Measurements from ENCODE around the gene CECR2.

CECR2 gene

DNA sequence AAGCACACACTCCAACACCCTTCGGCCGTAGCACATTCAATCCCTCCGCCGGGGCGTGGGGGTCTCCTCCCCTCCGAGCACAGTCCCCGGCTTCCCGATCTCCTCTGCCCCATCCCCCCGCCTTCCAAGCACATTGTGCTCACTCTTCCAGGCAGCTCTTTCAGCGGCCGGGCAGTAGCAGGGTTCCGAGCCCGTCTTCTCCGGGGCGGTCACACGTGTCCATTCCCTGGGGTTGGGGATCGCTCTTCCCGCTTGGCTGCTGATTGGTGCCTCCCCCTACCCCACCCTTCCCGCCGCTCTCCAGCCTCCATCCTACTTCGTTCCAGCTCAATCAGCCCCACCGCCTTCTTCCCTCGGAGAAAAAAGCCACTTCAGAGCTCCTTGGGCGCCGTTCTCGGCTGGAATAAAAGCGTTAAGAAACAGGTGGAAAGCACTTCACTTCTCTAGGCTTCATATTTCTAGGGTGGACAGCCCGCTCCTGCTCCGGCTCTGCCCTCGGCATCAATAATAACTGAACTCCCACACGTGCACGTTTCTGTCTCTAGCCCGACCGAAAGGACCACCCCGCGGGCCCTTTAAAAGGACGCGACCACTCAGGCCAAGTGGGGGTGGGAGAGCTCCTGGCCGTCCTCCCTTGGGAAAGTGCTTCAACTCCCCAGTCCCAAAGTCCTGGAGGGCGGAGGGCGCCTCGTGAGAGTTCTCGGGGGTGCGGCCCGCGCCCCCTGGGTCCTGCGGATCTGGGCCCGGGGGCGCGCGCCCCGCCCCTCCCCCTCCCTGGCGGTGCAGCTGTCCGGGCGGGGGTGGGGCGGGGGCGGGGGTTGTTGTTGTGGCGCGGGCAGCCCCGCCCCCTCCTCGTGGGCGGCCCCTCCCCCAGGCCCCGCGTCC, 464 bp upstream of the CECR2 start:
- DNase-seq = no peak

DNA sequence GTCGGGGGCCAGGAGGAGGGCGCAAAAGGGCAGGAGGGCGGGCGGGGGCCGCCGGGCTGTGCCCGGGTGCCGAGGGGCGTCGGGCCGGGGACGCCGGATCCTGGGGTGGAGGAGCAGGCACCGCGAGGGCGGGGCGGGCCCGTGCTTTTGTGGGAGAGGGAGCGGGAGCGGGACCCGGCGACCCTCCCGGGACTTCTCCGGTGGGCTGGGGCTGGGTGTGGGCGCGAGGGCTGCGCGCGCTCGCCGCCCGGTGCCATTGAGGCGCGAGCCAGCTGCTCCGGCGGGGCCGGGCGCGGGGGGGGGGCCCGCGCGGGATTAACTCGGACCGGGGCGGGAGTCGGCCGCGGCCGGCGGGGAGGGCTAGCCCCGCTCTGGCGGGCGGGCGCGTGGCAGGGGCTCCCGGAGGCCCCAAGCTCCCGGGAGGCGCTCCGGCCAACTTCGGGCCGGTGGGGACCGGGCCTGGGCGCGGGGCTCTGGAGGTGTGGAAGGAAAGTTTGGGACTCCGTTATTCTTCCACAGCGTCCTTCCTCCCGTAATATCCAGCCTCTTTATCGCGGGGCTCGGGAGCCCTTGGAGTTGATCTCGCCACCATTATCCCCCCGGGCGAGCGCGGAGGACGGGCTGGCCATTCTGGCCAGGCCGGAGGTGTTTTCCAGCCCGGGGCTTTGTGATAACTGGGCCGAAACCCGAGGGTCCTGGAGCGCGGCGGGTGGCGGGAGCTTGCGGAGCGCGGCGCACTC, 936 bp downstream of the CECR2 start:
- no peak for DNase-seq

DNA sequence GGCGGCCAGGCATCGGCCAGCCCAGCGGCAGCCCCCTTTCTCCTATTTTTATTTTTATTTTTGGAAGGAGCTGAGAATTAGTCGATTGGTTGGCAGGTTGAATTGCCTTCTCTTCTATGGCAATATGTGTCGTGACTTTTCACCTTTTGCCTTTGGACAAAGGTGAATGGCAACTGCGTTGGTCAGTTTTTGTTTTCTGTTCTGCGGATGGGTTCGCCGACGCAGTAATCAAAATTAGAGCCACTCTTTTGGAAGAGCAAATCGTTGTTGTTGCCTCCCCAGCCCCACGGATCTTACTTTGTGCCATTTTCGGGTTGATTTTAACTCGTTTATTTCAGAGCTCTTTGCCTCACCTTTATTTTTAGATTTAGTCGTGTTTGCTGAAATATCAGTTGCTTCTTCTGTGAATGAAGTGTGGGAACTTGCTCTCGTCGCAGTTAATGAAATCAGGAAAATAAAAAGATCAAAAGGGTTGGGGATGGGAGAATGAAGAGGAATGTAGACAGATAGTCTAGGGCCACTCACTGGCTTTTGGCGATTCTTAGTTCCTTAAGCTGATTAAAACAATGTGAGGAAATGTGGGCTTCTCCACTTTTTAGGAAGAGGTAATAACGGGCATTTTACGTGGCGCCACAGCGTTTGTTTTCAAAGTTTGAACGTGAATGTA, 1.6 kb downstream of the CECR2 start:
- DNase-seq = no peak

DNA sequence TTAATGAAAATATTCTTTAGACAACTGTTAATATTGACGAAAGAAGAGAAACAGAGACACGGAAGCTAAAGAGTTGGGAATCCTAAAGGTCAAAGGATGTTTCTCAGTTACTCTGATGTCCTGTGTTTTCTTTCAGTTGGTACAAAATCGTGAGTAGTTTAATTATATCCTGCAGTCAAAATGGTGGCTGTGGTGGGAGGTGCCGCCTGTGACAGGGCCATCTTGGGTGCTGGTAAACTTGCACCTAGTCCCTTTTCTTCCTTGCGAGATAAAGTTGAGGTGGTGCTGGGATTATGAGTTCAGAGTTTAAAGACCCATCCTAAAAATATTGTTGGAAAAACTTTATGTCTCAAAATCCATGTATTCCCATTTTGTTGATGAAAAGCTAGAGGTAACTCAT, 2.2 kb downstream of the CECR2 start:
- DNase-seq = no peak

DNA sequence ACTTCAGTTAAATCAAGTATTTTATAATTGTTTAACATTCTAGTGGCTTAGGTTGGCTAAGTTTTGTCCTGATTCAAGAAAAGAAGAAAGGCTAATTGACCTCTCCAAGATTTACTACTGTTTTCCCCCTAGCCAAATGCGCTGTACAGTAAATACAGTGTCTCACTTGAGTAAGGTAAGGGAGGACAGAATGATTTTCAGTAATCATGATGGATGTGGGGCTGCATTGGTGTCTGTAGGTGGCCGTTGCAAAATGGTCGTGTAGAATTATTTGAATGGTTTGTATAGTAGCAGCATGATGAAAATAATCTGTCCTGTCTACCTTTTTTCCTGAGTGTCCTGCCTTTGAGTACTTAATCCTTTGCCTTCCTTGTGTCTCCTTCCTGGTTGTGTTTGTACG, 4.6 kb downstream of the CECR2 start:
- no peak for DNase-seq

DNA sequence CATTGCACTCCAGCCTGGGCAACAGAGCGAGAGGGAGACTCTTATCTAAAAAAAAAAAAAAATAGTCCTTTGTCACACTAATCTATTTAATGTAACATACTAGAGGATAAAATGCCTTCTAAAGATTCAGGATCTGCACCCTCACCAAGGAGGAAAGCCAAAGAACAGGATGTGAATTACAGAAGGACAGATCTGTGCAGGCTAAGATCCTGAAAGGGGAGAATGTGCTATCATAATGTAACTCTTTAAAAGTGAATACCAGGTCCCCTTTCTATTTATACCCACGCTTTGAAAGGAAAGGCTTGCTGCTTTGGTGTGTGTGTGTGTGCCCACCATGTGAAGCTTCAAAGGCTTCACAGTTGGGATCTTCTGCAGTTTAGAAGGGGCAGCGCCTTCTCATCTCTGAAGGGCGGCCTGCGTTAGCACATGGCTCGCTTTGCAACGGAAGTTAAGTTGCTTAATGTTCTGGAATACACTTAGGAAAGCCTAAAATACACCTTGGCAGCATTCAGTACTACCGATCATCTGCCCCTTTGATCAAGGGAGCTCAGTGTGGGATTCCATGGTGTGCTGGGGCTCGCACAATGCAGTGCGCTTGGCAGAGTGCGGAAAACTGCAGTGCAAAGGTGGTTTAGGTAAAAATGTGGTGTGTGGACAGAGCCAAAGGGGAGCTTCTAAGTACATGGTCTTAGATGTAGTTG, 6.8 kb downstream of the CECR2 start:
- DNase-seq = no peak

DNA sequence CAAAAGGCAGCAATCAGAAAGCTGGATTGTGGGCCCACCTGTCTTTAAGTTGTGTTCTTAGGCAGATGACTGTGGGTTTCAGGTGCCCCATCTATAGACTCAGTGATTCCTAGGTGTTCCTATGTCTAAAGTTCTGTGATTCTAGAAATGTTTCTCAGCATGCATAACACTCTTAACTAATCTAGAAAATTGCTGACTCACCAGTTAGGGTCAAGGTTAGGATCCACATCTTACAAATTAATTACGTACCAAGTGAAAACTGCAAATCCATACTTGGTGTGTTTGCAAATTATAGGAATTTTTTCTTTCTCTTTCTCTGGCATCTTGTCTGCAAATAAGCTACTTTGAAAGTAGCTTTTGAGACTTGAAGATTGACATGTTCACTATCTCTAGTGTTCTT, 7.7 kb downstream of the CECR2 start:
- DNase-seq = no peak

DNA sequence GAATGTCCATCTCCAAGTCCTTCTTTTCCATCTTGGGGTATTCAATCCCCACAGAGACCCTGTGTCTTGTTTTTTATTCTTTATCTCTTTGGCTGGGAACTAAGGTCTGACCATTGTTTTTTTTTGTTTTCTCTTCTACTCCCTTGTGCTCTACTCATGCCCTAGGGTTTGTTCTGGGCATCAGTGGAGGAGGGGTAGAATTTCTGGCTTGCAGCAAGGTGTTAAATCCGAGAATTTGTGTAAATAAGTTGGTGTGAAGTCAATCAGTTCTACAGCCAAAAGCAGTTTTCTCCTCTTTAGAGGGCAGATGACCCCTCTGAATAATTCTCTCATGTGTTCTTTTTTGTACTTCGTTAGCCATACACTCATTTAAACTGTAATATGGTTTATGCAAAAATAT, 10.7 kb downstream of the CECR2 start:
- no peak for DNase-seq

DNA sequence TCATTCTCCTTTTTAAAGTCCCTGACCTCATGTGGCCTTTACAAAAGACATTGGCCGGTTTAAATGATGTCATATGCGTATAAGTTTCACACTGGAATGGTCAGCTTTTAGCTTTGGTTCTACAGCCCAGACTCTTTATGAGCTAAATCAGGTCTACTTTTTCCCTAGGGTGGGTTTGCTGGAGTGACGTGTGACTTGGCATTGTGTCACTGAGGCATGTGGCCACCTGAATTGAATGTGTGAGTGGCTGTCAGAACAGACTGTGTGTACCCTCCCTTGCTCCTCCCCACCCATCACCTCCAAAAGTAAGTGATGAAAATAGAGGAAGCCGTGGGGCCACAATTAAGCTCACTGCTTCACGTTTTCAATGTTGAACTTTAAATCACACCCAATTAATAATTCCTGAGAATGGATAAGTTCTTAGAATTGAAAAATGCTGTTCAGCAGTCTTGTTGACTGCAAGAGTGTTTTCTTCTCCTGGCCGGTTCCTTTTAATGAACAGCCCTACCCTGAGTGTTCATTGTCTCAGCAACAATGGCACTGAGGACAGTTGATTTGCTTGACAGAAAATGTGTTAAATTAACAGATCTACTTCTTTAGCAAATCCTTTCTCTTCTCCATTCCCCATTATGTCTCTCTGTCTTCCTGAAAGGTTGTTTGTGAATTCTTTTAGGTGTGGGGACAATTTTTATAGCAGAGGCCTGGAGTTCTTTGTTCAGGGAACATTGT, 11.3 kb downstream of the CECR2 start:
- DNase-seq = no peak

DNA sequence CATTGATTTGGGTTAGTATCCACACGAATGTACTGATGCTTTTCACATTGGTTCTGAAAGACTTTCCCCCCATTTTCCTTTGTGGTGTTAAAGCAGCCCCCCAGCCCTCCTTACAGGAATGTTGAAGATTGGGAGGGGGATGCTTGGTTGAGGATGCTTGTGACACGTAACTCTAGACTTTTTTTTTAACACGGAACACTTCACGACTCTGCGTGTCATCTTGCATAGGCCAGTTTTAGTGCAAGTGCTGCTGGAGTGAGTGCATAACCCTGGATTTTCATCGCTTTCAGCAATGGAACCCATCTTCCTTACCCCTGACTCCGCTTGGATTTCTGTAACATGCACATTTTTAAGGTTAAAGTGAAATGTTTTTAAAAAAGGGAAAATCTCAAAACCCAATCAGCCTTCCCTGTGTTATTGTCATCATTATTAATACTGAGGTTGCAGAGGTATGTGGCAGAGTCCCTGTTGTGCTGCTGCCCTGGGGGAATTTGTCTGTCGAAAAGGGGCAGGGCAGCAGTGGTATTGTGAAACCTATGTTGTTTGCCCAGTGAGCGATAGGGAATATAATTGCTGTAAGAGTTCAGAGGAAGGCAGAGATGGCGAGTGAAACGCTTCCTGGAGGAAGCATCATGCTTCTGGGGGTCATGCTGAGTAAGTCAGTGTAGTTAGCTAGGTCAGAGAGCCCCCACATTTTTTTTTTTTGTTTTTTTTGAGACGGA, 12.1 kb downstream of the CECR2 start:
- no peak for DNase-seq

DNA sequence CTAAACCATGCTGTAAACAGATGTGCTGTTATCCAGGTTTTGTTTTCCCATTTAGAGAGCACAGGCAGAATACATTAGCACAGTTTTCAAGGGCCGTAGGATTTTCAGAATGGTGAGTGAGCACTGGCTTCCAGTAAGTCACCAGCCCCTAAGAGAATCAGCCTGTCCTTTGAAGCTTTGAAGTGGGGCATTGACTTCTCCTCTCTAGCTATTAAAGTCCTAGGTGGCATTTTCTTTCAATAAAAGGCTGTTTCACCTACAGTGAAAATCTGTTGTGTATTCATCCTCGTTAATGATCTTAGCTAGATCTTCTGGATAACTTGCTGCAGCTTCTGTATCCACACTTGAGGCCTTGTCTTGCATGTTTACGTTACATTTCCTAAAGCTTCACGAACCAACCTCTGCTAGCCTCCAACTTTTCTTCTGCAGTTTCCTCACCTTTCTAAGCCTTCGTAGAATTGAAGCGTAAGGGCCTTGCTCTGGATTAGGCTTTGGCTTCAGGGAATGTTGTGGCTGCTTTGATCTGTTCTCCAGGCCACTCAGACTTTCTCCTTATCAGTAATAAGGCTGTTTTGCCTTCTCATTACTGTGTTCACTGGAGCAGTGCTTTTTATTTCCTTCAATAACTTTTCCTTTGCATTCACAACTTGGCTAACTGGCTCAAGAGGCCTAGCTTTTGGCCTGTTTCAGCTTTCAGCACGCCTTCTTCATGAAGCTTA, 15.5 kb downstream of the CECR2 start:
- DNase-seq = no peak

DNA sequence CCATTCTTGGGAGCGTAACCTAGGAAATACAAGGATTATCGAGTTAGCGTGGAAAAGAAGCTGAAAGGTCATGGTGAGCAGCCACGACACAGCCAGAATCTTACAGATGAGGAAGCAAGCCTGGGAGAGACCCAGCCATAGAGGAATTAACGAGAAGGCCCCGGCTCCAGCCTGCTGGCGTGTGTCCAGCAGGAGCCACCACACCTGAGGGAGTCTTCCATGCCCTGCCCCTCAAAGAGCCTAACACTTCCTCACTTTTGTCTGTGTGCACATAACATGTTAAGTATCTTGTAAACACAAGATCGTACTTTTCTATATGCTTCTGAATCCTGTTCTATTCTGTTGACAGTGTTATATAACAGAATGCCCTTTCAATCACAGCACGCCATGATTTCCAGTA, 18.1 kb downstream of the CECR2 start:
- DNase-seq = no peak

DNA sequence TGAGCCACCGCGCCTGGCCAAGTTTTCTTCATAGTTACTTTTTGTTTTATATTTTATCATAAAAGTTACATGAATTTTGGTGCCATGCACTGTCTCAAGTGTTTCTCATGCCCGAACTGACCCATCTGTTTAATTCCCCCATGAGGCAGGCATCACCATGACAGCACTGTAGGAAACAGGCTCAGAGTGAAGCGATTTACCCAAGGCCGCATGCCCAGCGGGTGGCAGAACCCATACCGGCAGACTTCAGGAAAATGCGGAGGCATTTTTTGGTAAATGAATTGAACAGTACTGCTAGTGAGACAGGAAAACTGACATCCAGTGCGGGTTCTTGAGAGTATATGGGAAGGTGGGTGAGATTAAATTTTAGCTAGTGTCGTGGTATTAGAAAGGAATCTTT, 19.0 kb downstream of the CECR2 start:
- DNase-seq = no peak

DNA sequence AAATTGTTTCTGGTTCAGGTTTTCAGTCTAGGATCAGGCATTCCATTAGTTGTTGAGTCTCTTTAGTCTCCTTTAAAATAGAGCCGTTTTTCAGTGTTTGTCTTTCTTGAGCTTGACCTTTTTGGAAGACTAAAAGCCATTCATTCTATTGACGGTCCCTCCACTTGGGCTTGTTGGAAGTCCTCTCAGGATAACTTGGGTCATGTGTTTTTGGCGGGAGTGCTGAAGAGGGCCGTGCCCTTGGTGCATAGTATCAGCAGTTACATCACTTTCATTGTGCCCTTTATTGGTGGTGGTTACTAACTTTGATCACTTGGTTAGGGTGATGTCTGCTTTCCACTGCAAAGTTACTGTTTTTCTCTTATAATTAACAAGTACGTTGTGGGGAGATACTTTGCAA, 20.8 kb downstream of the CECR2 start:
- no peak for DNase-seq

DNA sequence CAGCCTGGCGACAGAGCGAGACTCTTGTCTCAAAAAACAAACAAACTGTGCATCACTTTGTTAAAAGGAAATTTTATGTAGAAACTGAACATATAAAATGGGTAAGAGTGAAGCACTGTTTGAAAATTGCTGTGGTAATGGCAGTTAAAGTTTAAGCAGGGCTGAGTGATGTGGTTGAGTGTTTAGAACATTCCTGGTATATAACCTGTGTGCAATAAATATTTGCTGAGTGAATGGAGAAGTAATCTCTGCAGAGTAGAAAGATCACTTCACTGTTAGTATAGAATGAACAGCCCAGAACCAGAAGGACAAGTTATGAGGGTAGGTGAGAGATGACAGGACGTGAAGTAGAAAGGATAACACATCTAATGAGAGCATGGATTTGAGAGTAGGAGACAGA, 27.3 kb downstream of the CECR2 start:
- no peak for DNase-seq

DNA sequence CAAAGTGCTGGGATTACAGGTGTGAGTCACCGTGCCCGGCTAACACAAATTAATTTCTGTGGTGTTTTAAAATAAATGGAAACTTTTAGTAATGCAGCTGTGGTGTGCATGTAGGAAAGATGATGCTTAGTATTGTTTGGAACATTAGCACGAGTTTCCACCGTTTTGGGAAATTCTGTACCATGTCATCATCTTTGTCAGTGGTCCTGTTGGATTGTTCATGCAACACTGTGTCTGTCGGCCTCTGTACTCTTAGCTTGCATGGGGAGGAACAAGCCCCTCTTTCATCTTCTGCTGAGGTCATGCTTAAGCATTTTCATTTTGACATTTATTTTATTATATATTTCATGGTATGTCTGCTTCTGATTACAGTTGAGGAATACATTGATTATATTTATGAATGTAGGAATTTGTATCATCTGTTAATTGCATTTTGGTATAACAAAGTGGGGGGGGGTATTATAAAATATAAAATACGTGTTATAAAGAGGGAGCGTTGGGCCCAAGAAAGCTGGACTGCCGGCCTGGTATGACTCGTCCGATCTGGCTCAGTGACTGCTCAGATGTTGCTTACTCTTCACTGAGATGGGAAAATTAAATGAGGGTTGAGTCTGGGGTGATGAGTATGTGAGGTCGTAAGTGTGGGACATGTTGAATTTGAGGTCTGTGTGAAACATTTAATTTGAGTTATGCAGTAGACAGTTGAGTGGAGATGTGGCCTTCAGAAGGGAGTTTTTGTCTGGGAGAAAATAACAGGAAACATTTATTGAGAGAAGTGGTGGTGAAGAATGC, 28.7 kb downstream of the CECR2 start:
- DNase-seq = no peak

DNA sequence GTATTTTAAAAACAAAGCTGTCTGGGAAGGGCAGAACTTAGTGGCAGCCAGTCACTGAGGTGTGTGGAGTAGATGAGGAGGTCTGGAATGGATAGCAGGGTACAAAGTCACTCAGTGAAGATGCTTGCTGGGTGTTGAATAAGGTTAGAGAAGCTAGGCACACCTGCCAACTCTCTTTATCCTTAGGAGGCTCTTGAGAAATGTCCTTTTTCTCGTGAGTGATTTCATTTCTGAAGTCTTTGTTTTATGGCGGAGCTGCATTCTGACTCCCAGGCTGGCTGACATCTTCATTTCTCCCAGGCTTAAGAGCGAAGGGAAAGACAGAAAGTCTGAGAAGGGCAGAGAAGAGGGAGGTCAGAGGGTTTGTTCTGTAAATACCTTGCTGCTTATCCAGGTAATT, 31.0 kb downstream of the CECR2 start:
- no peak for DNase-seq

DNA sequence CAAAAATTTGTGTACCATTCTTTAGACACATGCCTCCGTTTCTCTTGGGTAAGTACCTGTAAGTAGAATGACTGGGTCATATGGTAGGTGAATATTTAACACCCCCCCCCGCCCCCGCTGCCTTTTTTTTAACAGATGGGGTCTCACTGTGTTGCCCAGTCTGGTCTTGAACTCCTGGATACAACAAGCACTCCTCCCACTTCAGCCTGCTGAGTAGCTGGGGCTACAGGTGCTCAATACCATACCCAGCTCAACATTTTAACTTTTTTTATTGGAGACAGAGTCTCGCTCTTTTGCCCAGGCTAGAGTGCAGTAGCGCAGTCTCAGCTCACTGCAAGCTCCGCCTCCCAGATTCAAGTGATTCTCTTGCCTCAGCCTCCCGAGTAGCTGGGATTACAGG, 32.5 kb downstream of the CECR2 start:
- no peak for DNase-seq

DNA sequence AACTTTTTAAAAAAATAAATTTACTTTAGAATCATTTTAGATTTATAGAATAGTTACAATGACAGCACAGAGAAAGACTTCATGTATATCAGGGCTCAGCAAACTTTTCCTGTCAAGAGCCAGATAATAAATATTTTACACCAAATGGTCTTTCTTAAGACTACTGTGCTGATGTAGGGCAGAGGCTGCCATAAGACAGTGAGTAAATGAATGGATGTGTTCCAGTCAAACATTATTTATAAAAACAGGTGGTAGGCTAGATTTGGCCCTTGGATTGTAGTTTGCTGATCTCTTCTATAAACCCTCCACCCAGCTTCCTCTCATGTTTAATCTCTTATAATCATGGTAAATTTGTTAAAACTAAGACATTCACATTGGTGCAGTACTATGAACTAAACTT, 33.0 kb downstream of the CECR2 start:
- DNase-seq = no peak

DNA sequence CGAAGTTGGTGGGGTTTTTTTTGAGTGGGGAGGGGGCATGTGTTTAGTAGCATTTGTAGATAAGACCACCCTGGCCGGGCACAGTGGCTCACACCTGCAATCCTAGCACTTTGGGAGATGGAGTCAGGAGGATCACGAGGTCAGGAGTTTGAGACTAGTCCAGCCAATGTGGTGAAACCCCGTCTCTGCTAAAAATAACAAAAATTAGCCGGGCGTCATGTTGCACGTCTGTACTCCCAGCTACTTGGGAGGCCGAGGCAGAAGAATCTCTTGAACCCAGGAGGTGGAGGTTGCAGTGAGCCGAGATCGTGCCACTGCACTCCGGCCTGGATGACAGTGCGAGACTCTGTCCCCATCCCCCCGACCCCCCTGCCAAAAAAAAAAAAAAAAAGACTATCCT, 34.6 kb downstream of the CECR2 start:
- no peak for DNase-seq

Measured in stimulated activated CD8-positive, alpha-beta memory T cell treated with anti-CD3 and anti-CD28 coated beads, Interleukin-4, amount 100 ng/mL, for 48 hours (primary cell).